ENCODE results near the gene PCMT1. TPM values are rescaled to one million over a fixed set of nuclear protein-coding genes. Genes with fewer than 3 reads are reported as not detected.

Gene PCMT1
- polyA plus RNA-seq (ENCODE audit: insufficient read length in 10 of 10) = 10 to 100 TPM; 62.6 to 85.9 (median 73.1) TPM
- long read RNA-seq, donor 1, transcript PCMT1-205 (8 exons, 1,984 nt) = major isoform, 19 of 40 reads
- long read RNA-seq, donor 1, transcript PCMT1-203 (8 exons, 1,938 nt) = minor isoform, 12 of 40 reads
- long read RNA-seq, donor 1, transcript PCMT1-201 (7 exons, 1,293 nt) = minor isoform, 8 of 40 reads
- long read RNA-seq, donor 1, partial matches to known transcripts = 0 of 40 reads
- long read RNA-seq, donor 1, other reads (novel, unspliced or antisense) = 0 of 40 reads
- long read RNA-seq, donor 2, transcript PCMT1-205 (8 exons, 1,984 nt) = major isoform, 22 of 43 reads
- long read RNA-seq, donor 2, transcript PCMT1-203 (8 exons, 1,938 nt) = minor isoform, 13 of 43 reads
- long read RNA-seq, donor 2, partial matches to known transcripts = 5 of 43 reads
- long read RNA-seq, donor 2, other reads (novel, unspliced or antisense) = 0 of 43 reads
- long read RNA-seq, donor 3 = 0 reads
- long read RNA-seq, donor 4, transcript PCMT1-203 (8 exons, 1,938 nt) = minor isoform, 14 of 48 reads
- long read RNA-seq, donor 4, transcript PCMT1-205 (8 exons, 1,984 nt) = major isoform, 28 of 48 reads
- long read RNA-seq, donor 4, partial matches to known transcripts = 0 of 48 reads
- long read RNA-seq, donor 4, other reads (novel, unspliced or antisense) = 0 of 48 reads
- long read RNA-seq, donor 5, transcript PCMT1-203 (8 exons, 1,938 nt) = minor isoform, 7 of 38 reads
- long read RNA-seq, donor 5, transcript PCMT1-205 (8 exons, 1,984 nt) = major isoform, 18 of 38 reads
- long read RNA-seq, donor 5, transcript PCMT1-201 (7 exons, 1,293 nt) = minor isoform, 7 of 38 reads
- long read RNA-seq, donor 5, partial matches to known transcripts = 6 of 38 reads
- long read RNA-seq, donor 5, other reads (novel, unspliced or antisense) = 0 of 38 reads
- long read RNA-seq, donor 6, transcript PCMT1-201 (7 exons, 1,293 nt) = minor isoform, 8 of 74 reads
- long read RNA-seq, donor 6, transcript PCMT1-205 (8 exons, 1,984 nt) = major isoform, 35 of 74 reads
- long read RNA-seq, donor 6, transcript PCMT1-203 (8 exons, 1,938 nt) = minor isoform, 5 of 74 reads
- long read RNA-seq, donor 6, partial matches to known transcripts = 26 of 74 reads
- long read RNA-seq, donor 6, other reads (novel, unspliced or antisense) = 0 of 74 reads
- long read RNA-seq, donor 7, transcript PCMT1-203 (8 exons, 1,938 nt) = minor isoform, 7 of 28 reads
- long read RNA-seq, donor 7, transcript PCMT1-205 (8 exons, 1,984 nt) = major isoform, 19 of 28 reads
- long read RNA-seq, donor 7, partial matches to known transcripts = 0 of 28 reads
- long read RNA-seq, donor 7, other reads (novel, unspliced or antisense) = 0 of 28 reads
- long read RNA-seq, donor 8, transcript PCMT1-203 (8 exons, 1,938 nt) = minor isoform, 12 of 45 reads
- long read RNA-seq, donor 8, transcript PCMT1-205 (8 exons, 1,984 nt) = major isoform, 13 of 45 reads
- long read RNA-seq, donor 8, transcript PCMT1-201 (7 exons, 1,293 nt) = minor isoform, 10 of 45 reads
- long read RNA-seq, donor 8, partial matches to known transcripts = 9 of 45 reads
- long read RNA-seq, donor 8, other reads (novel, unspliced or antisense) = 0 of 45 reads
- long read RNA-seq, donor 9, partial matches to known transcripts = 0 of 2 reads
- long read RNA-seq, donor 9, other reads (novel, unspliced or antisense) = 0 of 2 reads

GRCh38 chr6:149749594-149750135 lies at the start of gene PCMT1:
TSS of gene PCMT1 (plus strand) at chr6:149749741. CDS start at chr6:149749902, 161 bp downstream.
- DNase-seq = peak; percentile 93 to 96 (median 93)

GRCh38 chr6:149701714-149702113 lies 47.8 kb upstream of the PCMT1 start:
- no peak for DNase-seq

- DNase-seq = no peak
These were observed 37.8 kb upstream of the PCMT1 start for GRCh38 chr6:149711711-149712110.

- DNase-seq = no peak
These were observed 35.1 kb upstream of the PCMT1 start for GRCh38 chr6:149714442-149714841.

GRCh38 chr6:149716181-149716963 lies 33.2 kb upstream of the PCMT1 start:
- DNase-seq = peak in 1 of 3 donors; percentile 10

GRCh38 chr6:149717255-149717587 lies 32.3 kb upstream of the PCMT1 start:
- no peak for DNase-seq

- peak; percentile 88 to 96 (median 92) for DNase-seq
These were observed 31.7 kb upstream of the PCMT1 start, which contains the start of gene LATS1 for GRCh38 chr6:149717588-149718458. TSS of gene LATS1 (minus strand) at chr6:149718101. CDS start at chr6:149702126, 15,975 bp downstream.

GRCh38 chr6:149719531-149719930 lies 30.0 kb upstream of the PCMT1 start:
- DNase-seq = no peak

- no peak for DNase-seq
These were observed 26.3 kb upstream of the PCMT1 start for GRCh38 chr6:149723262-149723661.

- peak in 2 of 3 donors; percentile 14 to 55 for DNase-seq
These were observed 25.6 kb upstream of the PCMT1 start for GRCh38 chr6:149723771-149724417.

- no peak for DNase-seq
These were observed 23.8 kb upstream of the PCMT1 start for GRCh38 chr6:149725785-149726184.

GRCh38 chr6:149727793-149728498 lies 21.6 kb upstream of the PCMT1 start:
- DNase-seq = no peak

- DNase-seq = no peak
These were observed 20.9 kb upstream of the PCMT1 start for GRCh38 chr6:149728499-149729234.

GRCh38 chr6:149729824-149730223 lies 19.7 kb upstream of the PCMT1 start:
- DNase-seq = no peak

- DNase-seq = no peak
These were observed 16.3 kb upstream of the PCMT1 start for GRCh38 chr6:149733089-149733720.

GRCh38 chr6:149734915-149735314 lies 14.6 kb upstream of the PCMT1 start:
- DNase-seq = no peak

All from muscle of back (tissue), 13 donors.